Panc1 (cell line): ENCODE results near the gene VAMP5.
A peak's percentile ranks its signal among the peaks of the same experiment; 100 is the strongest.

Source experiments
- POLR2AphosphoS5 ChIP-seq: IDR thresholded peaks from 2 replicates; pipeline ENCODE4 v1.6.1; 2012; ENCODE audit warnings: mild to moderate bottlenecking, low read depth, low read length, moderate library complexity
- REST ChIP-seq, 2 experiments: IDR thresholded peaks; 2 replicates each; pipeline ENCODE4 v1.6.1; 2011 to 2012; ENCODE audit warnings: low read depth in 2 of 2, control low read depth in 1 of 2, low read length in 1 of 2, mild to moderate bottlenecking in 1 of 2, moderate library complexity in 1 of 2; ENCODE audit not compliant: insufficient read depth in 1 of 2
- SIN3A ChIP-seq: IDR thresholded peaks from 2 replicates; pipeline ENCODE4 v1.6.1; 2012; ENCODE audit warnings: low read depth, mild to moderate bottlenecking, low read length, moderate library complexity, borderline replicate concordance; ENCODE audit not compliant: insufficient read depth
- TCF7L2 ChIP-seq: IDR thresholded peaks from 2 replicates; pipeline ENCODE4 v1.6.1; 2011; ENCODE audit warnings: mild to moderate bottlenecking, low read depth, low read length, inconsistent platforms
- TF ChIP-seq, protein P1 (sequence below): fragments of 450-650 bp; IDR thresholded peaks from 2 replicates; pipeline ENCODE4 v1.5.1; 2017; ENCODE audit warnings: mild to moderate bottlenecking

GRCh38 chr2:85541262-85541661 is 43.0 kb upstream of the VAMP5 start:
- TF ChIP-seq, protein P1, sequence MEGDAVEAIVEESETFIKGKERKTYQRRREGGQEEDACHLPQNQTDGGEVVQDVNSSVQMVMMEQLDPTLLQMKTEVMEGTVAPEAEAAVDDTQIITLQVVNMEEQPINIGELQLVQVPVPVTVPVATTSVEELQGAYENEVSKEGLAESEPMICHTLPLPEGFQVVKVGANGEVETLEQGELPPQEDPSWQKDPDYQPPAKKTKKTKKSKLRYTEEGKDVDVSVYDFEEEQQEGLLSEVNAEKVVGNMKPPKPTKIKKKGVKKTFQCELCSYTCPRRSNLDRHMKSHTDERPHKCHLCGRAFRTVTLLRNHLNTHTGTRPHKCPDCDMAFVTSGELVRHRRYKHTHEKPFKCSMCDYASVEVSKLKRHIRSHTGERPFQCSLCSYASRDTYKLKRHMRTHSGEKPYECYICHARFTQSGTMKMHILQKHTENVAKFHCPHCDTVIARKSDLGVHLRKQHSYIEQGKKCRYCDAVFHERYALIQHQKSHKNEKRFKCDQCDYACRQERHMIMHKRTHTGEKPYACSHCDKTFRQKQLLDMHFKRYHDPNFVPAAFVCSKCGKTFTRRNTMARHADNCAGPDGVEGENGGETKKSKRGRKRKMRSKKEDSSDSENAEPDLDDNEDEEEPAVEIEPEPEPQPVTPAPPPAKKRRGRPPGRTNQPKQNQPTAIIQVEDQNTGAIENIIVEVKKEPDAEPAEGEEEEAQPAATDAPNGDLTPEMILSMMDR, result no peak
- peak; percentile 65; the same call in 1 of the 2 replicates for TF ChIP-seq POLR2AphosphoS5
- no peak for TF ChIP-seq REST (IDR thresholded peaks at IDR 0.05; ENCODE audit: insufficient read depth in 1 of 2, low read depth in 2 of 2, low read length in 1 of 2)
- no peak for TF ChIP-seq SIN3A
- TF ChIP-seq TCF7L2, result no peak
